Amniotic epithelial cell (primary cell): Measurements from ENCODE around the gene ALDH3A1.

Experiments
- DNase-seq: peaks from one replicate; pipeline ENCODE4 v3.0.0-alpha.2; 2010; ENCODE audit warnings: low read depth

The ALDH3A1 gene

DNA sequence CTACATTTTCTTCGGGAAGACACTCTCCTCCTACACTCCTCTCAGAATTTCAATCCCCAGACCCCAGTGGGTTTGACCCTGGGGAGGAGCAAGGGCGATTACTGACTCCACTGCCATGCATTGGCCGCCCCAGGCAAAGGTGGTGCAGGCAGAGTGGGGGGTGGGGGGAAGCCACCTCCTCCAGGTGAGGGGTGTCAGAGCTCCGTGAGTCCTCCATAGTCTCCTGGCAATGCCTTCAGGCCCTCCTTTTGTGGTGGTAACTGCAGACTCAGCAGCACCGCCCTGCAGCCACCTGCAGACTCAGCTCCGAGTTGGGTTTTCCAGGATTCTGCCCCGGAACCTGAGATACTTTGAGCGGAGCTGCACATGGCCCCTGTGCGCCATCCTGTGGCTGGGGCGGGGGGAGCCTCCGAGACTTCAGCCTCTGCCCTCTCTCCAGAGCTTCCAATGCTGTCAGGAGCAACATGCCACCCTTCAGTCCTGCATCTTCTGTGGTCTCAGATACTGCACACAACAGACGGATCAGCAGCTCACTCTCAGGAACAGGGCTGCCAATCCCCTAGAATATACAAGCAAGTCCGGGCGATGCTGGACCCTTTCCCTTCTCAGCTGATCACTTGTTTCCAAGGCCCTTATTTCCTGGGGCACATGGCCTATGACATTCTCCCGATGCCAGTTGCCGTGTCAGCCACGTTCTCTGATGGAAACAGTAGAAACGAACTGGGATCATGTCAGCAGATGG, 29.3 kb downstream of the ALDH3A1 start:
- no peak for DNase-seq

GRCh38 chr17:19718041-19718612, 30.0 kb downstream of the ALDH3A1 start:
- no peak for DNase-seq

DNA sequence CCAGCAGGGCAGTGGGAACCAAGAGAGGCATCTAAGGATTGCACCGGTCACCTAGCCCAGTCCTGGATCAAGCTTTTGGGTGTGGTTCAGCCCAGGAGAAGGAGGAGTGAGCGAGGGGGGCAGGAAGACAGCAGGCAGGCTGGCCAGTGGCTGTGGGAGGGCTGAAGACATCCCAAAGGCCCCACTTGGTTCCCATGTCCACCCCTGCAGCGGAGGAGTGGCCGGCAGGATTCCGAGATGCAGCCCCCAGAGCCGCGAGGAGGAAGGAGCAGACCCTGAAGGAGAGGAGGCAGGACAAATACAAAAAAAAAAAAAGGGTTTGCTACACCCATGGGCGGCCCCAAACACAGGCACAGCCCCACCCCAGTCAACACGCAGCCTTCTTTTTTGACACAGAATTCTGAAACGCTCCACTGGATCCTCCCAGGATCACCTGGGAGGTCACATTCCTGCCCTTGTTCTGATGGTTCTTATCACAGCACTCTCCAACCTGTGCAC, 30.6 kb downstream of the ALDH3A1 start:
- DNase-seq, result no peak

- no peak for DNase-seq
These were observed 31.1 kb downstream of the ALDH3A1 start for GRCh38 chr17:19717031-19717360.

- DNase-seq, result no peak
These were observed 31.7 kb downstream of the ALDH3A1 start, which contains the start of gene SLC47A2 for GRCh38 chr17:19716108-19717030. SLC47A2 (minus strand) TSS chr17:19716584; CDS start chr17:19716555, 29 bp downstream.

- no peak for DNase-seq
These were observed 33.3 kb downstream of the ALDH3A1 start for GRCh38 chr17:19714542-19715411.

- DNase-seq, result no peak
These were observed 34.2 kb downstream of the ALDH3A1 start for GRCh38 chr17:19713901-19714361.

DNA sequence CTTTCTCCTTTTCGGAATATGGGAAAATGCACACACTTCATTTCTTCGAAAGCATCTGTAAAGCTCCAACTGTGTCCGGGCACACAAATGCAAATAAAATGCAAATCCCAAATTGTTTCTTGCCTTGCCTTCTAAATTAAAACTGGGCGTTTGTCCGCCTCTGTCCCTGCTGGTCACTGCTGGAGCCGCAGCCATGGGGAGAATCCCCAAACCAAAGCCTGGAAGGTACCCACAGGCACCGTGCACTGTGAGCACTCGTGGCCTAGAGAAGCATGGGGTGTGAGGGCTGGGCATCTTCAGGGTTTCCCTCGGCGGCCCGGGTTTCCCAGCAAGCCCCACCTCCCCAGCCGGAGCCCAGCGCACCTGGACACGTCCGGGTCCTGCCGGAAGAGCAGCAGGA, 34.6 kb downstream of the ALDH3A1 start:
- no peak for DNase-seq

GRCh38 chr17:19712436-19713004, 35.6 kb downstream of the ALDH3A1 start:
- no peak for DNase-seq

DNA sequence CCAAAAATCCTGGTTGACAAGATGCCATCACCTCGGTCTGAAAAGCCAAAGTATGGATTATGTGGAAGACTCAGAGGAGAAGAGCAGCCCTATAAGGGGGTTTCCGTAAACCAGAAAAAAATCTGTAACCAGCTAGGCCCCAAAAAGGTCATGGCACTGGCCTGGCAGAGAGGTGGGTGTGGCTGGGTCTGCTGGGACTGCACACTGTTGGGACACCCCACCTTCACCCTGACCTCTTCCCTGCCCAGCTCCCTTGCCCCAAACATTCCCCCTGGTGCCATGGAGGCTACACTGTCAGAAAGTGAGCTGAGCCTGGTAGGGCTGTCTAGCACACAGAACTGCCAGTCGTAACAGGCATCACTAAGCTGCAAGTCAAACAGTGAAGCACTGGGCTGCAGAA, 38.3 kb downstream of the ALDH3A1 start:
- no peak for DNase-seq

- no peak for DNase-seq
These were observed 39.5 kb downstream of the ALDH3A1 start for GRCh38 chr17:19708431-19709175.

DNA sequence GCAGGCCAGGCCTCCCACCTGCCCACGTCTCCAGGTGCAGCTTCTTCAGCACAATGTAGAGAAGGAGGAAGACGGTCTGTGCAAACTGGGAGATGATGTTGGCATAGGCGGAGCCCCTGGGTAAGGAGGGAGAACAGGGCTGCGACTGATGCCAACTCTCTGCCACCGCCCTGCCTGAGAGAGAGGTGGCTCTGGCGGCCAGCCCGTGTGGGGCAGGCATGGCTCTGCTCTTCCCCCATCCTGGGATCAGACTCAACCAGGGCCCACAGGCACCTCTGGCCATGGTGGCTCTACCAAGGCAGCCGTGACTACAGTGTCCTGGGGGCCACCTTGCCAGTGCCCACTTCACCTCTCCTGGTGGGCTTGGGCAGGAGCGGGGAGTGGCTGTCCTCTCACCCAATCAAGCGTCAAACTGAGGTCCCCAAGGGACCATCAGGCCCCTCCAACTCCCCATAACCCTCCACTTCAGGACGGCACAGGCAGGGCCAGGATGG, 40.3 kb downstream of the ALDH3A1 start:
- DNase-seq, result no peak

DNA sequence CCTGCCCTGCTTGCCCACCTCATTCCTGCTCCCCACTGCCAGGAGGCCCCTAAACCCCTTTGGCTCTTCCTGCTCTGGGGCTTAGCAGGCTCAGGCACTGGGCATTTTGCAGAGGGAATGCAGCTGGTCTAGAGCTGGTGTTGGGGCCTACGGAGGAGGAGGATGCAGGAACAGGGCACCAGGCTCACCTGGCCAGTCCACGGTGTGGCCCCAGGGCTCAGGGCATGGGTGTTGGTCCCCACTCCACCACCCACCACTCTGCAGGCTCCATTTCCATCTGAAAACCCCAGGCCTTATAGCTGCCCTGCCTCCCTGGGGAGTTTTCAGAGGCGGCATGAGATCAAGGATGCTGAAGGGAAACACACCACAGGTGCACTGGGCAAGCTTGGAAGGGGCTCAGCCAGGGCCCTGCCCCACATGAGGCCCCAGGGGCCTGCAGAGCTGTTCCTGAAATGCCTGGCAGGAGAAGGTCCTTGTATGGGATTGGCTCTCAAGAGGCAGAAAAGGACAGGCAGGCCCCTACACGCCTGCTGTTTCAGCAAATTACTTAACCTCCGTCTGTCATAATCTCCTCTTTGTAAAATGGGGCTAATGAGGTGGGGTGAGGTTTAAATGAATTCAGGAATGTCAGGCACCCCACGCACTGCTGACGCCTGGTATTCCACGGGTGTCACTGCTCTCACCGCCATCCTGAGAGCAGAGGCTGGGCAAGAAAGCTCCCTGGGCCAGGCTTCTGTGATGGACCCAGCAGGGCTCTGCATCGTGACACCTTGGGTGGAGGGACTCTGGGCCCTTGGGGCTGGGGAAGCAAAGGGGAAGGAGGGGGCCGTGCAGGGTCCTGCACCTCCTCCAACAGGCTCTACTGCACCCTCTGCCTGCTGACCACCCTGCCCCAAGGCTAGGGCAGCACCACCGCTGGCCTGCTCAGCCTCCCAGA, 41.0 kb downstream of the ALDH3A1 start:
- DNase-seq, result no peak

GRCh38 chr17:19705771-19706770, 42.0 kb downstream of the ALDH3A1 start:
- DNase-seq, result no peak

GRCh38 chr17:19705201-19705600, 42.9 kb downstream of the ALDH3A1 start:
- no peak for DNase-seq

DNA sequence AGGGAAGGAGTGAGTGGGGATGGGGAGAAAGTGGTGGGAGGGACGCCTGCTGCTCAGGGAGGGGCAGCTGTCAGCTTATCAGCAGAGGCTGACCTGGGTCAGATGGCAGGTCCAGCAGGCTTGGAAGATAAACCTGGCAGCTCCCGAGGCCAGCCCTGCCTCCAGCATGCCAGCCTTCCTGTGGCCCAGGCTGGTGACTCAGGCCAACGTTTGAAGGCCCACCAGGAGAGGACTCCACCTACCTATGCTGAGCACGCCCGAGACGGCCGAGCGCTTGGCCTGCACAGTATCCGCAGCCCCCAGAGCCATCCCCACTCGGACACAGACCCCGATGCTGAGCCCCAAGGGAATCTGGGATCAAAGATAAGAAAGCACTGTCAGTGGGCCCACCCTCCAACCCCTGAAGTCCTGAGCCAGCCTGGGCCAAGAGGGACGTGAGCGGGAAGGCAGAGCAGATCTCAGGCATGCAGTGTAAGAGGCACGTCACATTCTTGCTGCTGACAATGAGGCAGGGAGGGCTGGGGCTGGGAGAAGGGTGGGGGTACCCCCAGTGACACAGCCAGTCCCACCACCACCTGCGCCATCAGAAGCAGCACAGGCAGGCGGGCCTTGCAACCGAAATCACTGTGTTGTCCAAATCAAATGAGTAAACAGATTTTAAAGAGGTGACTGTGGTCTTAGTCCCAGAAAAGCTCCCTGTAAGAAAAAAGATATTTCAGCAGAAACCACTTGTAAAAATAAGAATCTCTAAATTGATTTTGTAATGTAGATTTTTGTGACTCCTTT, 44.1 kb downstream of the ALDH3A1 start:
- DNase-seq, result no peak
